HCT116 (cell line): ENCODE measurements around the gene CSNK2A2. TPM values are rescaled to one million over a fixed set of nuclear protein-coding genes. Genes with fewer than 3 reads are reported as not detected.

Experiments
- ATAC-seq: fragments of 200-7000 bp; cut with Tn5 transposase; 2 replicates; pipeline ENCODE4 v1.9.1; 2020; ENCODE audit warnings: mild to moderate bottlenecking, moderate library complexity
- BruUV-seq: library from RNA; stranded (reverse); fragments of 400-500 nt; replicated peaks from 2 replicates; lab custom pipeline; 2021; lab: Mats Ljungman, UMichigan
- CTCF ChIA-PET: fragments of 300-600 bp; sonication (Branson Sonifier 250); formaldehyde crosslinking; loops from one replicate; lab custom pipeline; 2021; ENCODE audit warnings: antibody characterized with exemption; lab: Charles Lee
- POLR2A ChIA-PET: fragments of 300-600, 350-600 bp; sonication (Branson Sonifier 250); formaldehyde crosslinking; loops from one replicate; lab custom pipeline; 2021; ENCODE audit warnings: antibody characterized with exemption; lab: Charles Lee
- RAD21 ChIA-PET, 2 experiments: fragments of 300-600 bp; sonication (Branson Sonifier 250); formaldehyde crosslinking; loops; one replicate each; lab custom pipeline; 2023; ENCODE audit warnings: low total read pairs in 2 of 2; ENCODE audit not compliant: uncharacterized antibody in 2 of 2, unreplicated experiment in 2 of 2, low non-redundant PET in 1 of 2; lab: Charles Lee
- DNase-seq: peaks from one replicate; pipeline ENCODE4 v3.0.0-alpha.2; 2010; ENCODE audit warnings: low read depth, low spot score
- H2AFZ ChIP-seq: fragments of 200-600 bp; shearing (Covaris generic), sonication (generic); 2 replicates; pipeline ENCODE4 v1.6.1; 2017; ENCODE audit warnings: low read depth, mixed run types, mixed read lengths, antibody characterized with exemption, low read length; ENCODE audit not compliant: poor library complexity, severe bottlenecking
- H3K27ac ChIP-seq: 2 replicates; pipeline ENCODE4 v1.5.1; 2012; ENCODE audit warnings: low read depth, low read length
- H3K27me3 ChIP-seq: fragments of 200-600 bp; sonication (generic); 2 replicates; pipeline ENCODE4 v1.6.1; 2016; ENCODE audit warnings: mixed run types, low read length, mixed read lengths; ENCODE audit not compliant: insufficient read depth
- H3K36me3 ChIP-seq, 2 experiments: fragments of 200-500 bp in 1 of 2; fragments of 200-600 bp in 1 of 2; sonication (Bioruptor generic) in 1 of 2; sonication (generic) in 1 of 2; 2 replicates each; pipeline versions ENCODE4 v1.5.1 to v1.6.1; 2014 to 2016; ENCODE audit warnings: low read length in 2 of 2, inconsistent platforms in 1 of 2, mixed read lengths in 1 of 2, mixed run types in 1 of 2; ENCODE audit not compliant: insufficient read depth in 2 of 2, control insufficient read depth in 1 of 2
- H3K4me1 ChIP-seq, 2 experiments: fragments of 200-600 bp in 1 of 2; sonication (generic) in 1 of 2; 2 replicates each; pipeline versions ENCODE4 v1.5.1 to v1.6.1; 2012 to 2017; ENCODE audit warnings: low read length in 2 of 2, inconsistent platforms in 1 of 2, mild to moderate bottlenecking in 1 of 2, mixed read lengths in 1 of 2, mixed run types in 1 of 2, moderate library complexity in 1 of 2; ENCODE audit not compliant: insufficient read depth in 2 of 2, control insufficient read depth in 1 of 2
- H3K4me2 ChIP-seq: fragments of 200-600 bp; sonication (generic); 2 replicates; pipeline ENCODE4 v1.6.1; 2017; ENCODE audit warnings: mixed run types, low read length, mixed read lengths
- H3K4me3 ChIP-seq, 2 experiments: fragments of 200-600 bp in 1 of 2; sonication (generic) in 1 of 2; replicated peaks in 1 of 2; 2 replicates each; pipeline ENCODE4 v1.5.1; 2011 to 2016; ENCODE audit warnings: low read length in 2 of 2, control low read depth in 1 of 2, low read depth in 1 of 2, mild to moderate bottlenecking in 1 of 2, mixed read lengths in 1 of 2, mixed run types in 1 of 2
- H3K79me2 ChIP-seq: fragments of 200-600 bp; sonication (generic); 2 replicates; pipeline ENCODE4 v1.6.1; 2017; ENCODE audit warnings: mild to moderate bottlenecking, mixed run types, low read length, moderate library complexity, mixed read lengths; ENCODE audit not compliant: insufficient read depth
- H3K9ac ChIP-seq: fragments of 200-600 bp; sonication (generic); 2 replicates; pipeline ENCODE4 v1.6.1; 2016; ENCODE audit warnings: low read length, mixed read lengths
- H3K9me2 ChIP-seq: fragments of 200-600 bp; sonication (generic), shearing (Covaris generic); 2 replicates; pipeline ENCODE4 v1.6.1; 2017; ENCODE audit warnings: mixed run types, mild to moderate bottlenecking, moderate library complexity; ENCODE audit not compliant: insufficient read depth
- H3K9me3 ChIP-seq, 2 experiments: fragments of 200-500 bp in 1 of 2; fragments of 200-600 bp in 1 of 2; sonication (Bioruptor generic) in 1 of 2; sonication (generic) in 1 of 2; 2 replicates each; pipeline ENCODE4 v1.6.1; 2014 to 2017; ENCODE audit warnings: low read length in 2 of 2, mixed read lengths in 2 of 2, inconsistent platforms in 1 of 2, low read depth in 1 of 2, mild to moderate bottlenecking in 1 of 2, mixed run types in 1 of 2, moderate library complexity in 1 of 2; ENCODE audit not compliant: control insufficient read depth in 1 of 2, insufficient read depth in 1 of 2
- H4K20me1 ChIP-seq: fragments of 200-600 bp; sonication (generic), shearing (Covaris generic); 2 replicates; pipeline ENCODE4 v1.6.1; 2017; ENCODE audit warnings: mixed run types, mild to moderate bottlenecking, moderate library complexity; ENCODE audit not compliant: insufficient read depth
- CBX3 ChIP-seq: IDR thresholded peaks from 2 replicates; pipeline ENCODE4 v1.6.1; 2012; ENCODE audit warnings: low read depth
- EGR1 ChIP-seq: IDR thresholded peaks from 2 replicates; pipeline ENCODE4 v1.6.1; 2012; ENCODE audit warnings: low read depth
- ELF1 ChIP-seq: IDR thresholded peaks from 2 replicates; pipeline ENCODE4 v1.6.1; 2012; ENCODE audit warnings: low read depth, borderline replicate concordance
- EZH2 ChIP-seq: fragments of 200-600 bp; sonication (generic); IDR thresholded peaks from 2 replicates; pipeline ENCODE4 v1.6.1; 2017; ENCODE audit warnings: antibody characterized with exemption, mixed run types
- FOSL1 ChIP-seq: IDR thresholded peaks from 2 replicates; pipeline ENCODE4 v1.6.1; 2012; ENCODE audit warnings: low read depth
- POLR2AphosphoS5 ChIP-seq: IDR thresholded peaks from 2 replicates; pipeline ENCODE4 v1.6.1; 2011; ENCODE audit warnings: mild to moderate bottlenecking, low read depth, low read length, moderate library complexity
- SIN3A ChIP-seq: IDR thresholded peaks from 2 replicates; pipeline ENCODE4 v1.6.1; 2012; ENCODE audit warnings: low read depth
- SRF ChIP-seq: IDR thresholded peaks from 2 replicates; pipeline ENCODE4 v1.6.1; 2012; ENCODE audit warnings: low read depth
- YY1 ChIP-seq: IDR thresholded peaks from 2 replicates; pipeline ENCODE4 v1.6.1; 2011; ENCODE audit warnings: low read length, low read depth, moderate library complexity, mild to moderate bottlenecking; ENCODE audit not compliant: insufficient replicate concordance; ENCODE audit errors: extremely low read depth
- ZFX ChIP-seq: fragments of 450-650 bp; IDR thresholded peaks from 2 replicates; pipeline ENCODE4 v1.6.1; 2017
- ZNF274 ChIP-seq: fragments of 200-500 bp; sonication (Bioruptor generic); IDR thresholded peaks from 2 replicates; pipeline ENCODE4 v1.6.1; 2014; ENCODE audit warnings: mild to moderate bottlenecking, low read depth, low read length, inconsistent platforms
- intact Hi-C: fragments of 100-400 bp; cut with micrococcal nuclease; formaldehyde crosslinking; loops from 2 replicates; pipeline ENCODE4 v1.10.0; 2022
- total RNA-seq: library from RNA; stranded (reverse); gene quantifications from one replicate; pipeline ENCODE4 v1.2.1, GENCODE V29; 2021; ENCODE audit not compliant: unreplicated experiment

CSNK2A2 gene
- total RNA-seq, 1 experiment from 2014 or later: 97.7 TPM

DNA sequence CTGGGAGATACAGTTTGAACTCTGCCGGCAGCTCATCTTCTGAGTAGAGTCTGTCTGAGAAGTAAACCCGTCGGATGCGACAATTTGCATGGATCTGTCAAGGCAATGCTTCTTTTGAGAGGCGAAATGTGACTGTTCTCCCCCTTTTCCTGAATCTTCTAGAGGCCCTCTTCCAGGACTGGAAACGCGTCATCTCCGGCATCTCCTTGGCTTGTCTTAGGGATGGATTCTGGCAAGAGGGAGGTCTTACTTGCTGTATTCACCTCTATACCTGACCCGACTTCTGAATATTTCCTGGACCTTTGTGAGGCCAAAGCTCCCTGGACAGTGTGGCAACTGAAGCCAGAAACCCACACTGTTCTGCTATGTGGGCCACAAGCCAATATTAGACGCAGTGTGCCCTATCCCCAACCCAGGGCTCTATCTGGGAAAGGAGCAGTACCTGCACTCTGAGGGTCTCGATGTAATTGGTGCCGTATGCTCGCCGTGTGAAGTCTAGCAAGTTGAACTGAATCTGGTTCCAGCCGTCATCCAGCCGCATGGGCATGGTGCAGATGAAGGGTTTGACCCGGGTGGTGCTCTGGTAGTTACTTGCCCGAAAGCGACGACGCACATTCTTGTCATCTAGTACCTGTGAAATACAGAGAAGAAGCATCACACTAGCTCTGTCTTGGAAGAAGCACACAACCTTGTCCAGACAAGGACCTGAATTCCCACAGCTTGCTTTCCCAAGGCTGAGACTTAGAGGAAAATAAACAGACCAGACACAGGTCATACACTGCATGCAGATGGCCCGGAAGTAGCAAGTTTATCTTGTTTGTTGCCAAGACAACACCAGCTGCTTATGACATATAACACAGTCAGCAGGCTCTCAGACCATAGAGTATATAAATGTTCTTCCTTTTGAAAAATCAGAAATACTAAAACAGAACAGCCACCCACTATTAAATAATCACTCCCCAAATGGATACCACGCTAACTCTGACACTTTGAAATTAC, 82.8 kb downstream of the CSNK2A2 start:
- no peak for DNase-seq
- ChIA-PET POLR2A (no interaction called here), CTCF (no interaction called here), RAD21 (no interaction called here)
- H3K4me3 ChIP-seq: no peak overlapping the region
- no peaks in the 10 kb centered on the region for H3K9me2 ChIP-seq
- H3K4me1 ChIP-seq: no peaks in the 10 kb centered on the region
- H3K27me3 ChIP-seq: no peaks in the 10 kb centered on the region
- no peaks in the 10 kb centered on the region for H3K9me3 ChIP-seq
- BruUV-seq: no TSS peak
- no peaks in the 10 kb centered on the region; the same call in 1 of the 2 replicates for H4K20me1 ChIP-seq
- peaks cover 42% of the 10 kb centered on the region for H3K79me2 ChIP-seq
- H2AFZ ChIP-seq: no peak overlapping the region
- H3K27ac ChIP-seq: no peak overlapping the region
- peaks cover 29 to 36% of the 10 kb centered on the region in 2 experiments; a peak in 3 of 4 replicates for H3K36me3 ChIP-seq
- TF ChIP-seq EGR1 (no peak), ZNF274 (no peak), SRF (no peak), ELF1 (no peak), FOSL1 (no peak), CBX3 (no peak), EZH2 (no peak), SIN3A (no peak), POLR2AphosphoS5 (no peak), ZFX (no peak), YY1 (no peak)
- no peak overlapping the region for H3K4me2 ChIP-seq
- intact Hi-C loops: no loop called here
- ATAC-seq: no peak
- no peak overlapping the region for H3K9ac ChIP-seq
